IPS-18a (cell line): ENCODE data around the gene PFKP.

Experiments used
- H3K27ac ChIP-seq: one replicate; pipeline ENCODE4 v1.5.1; 2013; ENCODE audit warnings: low read length
- H3K27me3 ChIP-seq: one replicate; pipeline ENCODE4 v1.6.1; 2013; ENCODE audit warnings: mild to moderate bottlenecking, low read length; ENCODE audit not compliant: control insufficient read depth, insufficient read depth
- H3K36me3 ChIP-seq: one replicate; pipeline ENCODE4 v1.6.1; 2013; ENCODE audit warnings: low read depth, low read length; ENCODE audit not compliant: control insufficient read depth
- H3K4me1 ChIP-seq: one replicate; pipeline ENCODE4 v1.6.1; 2013; ENCODE audit warnings: low read depth, low read length; ENCODE audit not compliant: control insufficient read depth
- H3K4me3 ChIP-seq: one replicate; pipeline ENCODE4 v1.5.1; 2013; ENCODE audit warnings: low read length
- H3K9ac ChIP-seq: one replicate; pipeline ENCODE4 v1.6.1; 2013; ENCODE audit warnings: mild to moderate bottlenecking, low read length, moderate library complexity
- H3K9me3 ChIP-seq: one replicate; pipeline ENCODE4 v1.6.1; 2013; ENCODE audit warnings: low read depth, low read length; ENCODE audit not compliant: control insufficient read depth

PFKP gene

DNA sequence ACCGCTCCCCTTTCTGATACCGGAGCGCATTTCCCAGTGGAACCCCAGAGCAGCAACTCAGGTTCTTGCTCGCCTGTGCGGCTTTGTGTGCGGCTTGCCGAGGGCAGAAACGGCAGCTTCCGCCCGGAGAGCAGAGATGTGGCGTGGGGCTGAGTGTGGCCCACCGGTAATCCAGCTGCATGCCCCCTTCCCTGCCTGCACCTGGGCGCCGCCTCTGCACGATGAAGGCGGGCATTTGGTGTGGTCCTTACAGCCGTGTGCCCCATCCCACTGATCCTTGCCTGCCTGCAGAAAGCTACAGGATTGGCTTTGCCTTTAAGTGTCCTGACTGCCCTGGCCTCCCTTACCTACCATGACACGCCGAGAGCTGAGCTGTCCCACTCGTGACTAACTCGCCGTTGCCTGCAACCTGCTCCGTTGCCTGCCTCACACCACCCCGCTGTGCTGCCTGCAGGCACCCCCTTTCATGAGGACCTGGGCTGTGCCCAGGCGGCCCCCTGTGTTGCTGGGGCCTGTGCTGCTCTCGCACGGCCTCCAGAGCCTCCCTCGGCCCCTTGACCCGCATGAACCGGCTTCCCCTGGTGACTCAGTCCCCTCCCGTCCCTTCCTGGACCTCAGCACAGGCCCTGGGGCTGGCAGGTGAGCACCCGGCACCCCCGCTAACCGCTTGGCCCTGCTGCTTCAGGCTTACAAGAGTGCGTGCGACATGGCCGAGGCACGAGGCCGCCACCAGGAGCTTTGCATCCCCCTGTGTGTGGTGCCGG is 57.2 kb downstream of the PFKP start:
- peaks cover 26% of the 10 kb centered on the region for H3K36me3 ChIP-seq
- no peaks in the 10 kb centered on the region for H3K4me1 ChIP-seq
- no peaks in the 10 kb centered on the region for H3K9me3 ChIP-seq

GRCh38 chr10:3125527-3126170 is 58.3 kb downstream of the PFKP start:
- Histone ChIP-seq H3K9ac (no peak overlapping the region), H3K36me3 (peaks cover 32% of the 10 kb centered on the region), H3K4me1 (no peaks in the 10 kb centered on the region), H3K9me3 (no peaks in the 10 kb centered on the region), H3K27me3 (no peaks in the 10 kb centered on the region), H3K27ac (no peak overlapping the region), H3K4me3 (no peak overlapping the region)

More for the DNA sequence above, 57.2 kb downstream of the PFKP start:
- no peaks in the 10 kb centered on the region for H3K27me3 ChIP-seq
- no peak overlapping the region for H3K4me3 ChIP-seq
- H3K27ac ChIP-seq, result no peak overlapping the region
- H3K9ac ChIP-seq, result no peak overlapping the region

GRCh38 chr10:3126249-3126648 is 58.9 kb downstream of the PFKP start:
- H3K9ac ChIP-seq, result no peak overlapping the region

DNA sequence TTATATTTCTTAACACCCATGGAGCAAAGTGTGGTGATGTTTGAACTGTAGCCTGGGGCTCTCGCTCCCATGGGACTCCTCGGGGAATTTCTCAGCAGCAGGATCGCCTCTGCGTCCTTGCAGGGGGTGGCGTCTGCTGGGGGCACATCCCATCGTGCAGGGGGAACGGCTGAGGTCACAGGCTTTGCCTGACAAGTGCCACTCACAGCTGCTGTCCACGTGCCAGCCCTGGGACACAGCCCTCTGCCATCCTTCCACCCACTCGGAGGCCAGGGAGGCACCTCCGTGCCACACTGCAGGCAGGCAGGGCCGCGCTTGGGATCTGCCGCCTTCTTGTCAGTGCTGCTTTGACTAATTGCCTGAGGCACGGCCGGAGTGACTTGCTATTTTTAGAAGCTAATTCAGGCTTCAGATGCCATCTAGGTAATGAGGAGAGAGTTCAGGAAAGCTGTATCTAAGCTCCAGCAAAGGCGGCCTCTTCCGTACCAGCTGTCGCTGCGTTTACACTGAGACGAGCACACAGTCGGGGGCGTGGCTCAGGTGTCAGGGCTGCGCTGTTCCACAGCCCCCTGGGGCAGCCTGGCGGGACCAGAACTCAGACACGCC is 59.5 kb downstream of the PFKP start:
- Histone ChIP-seq H3K9me3 (no peaks in the 10 kb centered on the region), H3K27ac (no peak overlapping the region), H3K9ac (no peak overlapping the region), H3K4me1 (no peaks in the 10 kb centered on the region), H3K4me3 (no peak overlapping the region), H3K27me3 (no peaks in the 10 kb centered on the region), H3K36me3 (peaks cover 34% of the 10 kb centered on the region)

More at GRCh38 chr10:3126249-3126648, 58.9 kb downstream of the PFKP start:
- H3K4me1 ChIP-seq, result no peaks in the 10 kb centered on the region
- no peaks in the 10 kb centered on the region for H3K9me3 ChIP-seq
- no peaks in the 10 kb centered on the region for H3K27me3 ChIP-seq
- H3K36me3 ChIP-seq, result peaks cover 31% of the 10 kb centered on the region
- no peak overlapping the region for H3K4me3 ChIP-seq
- H3K27ac ChIP-seq, result no peak overlapping the region

- Histone ChIP-seq H3K27ac (no peak overlapping the region), H3K36me3 (peaks cover 41% of the 10 kb centered on the region), H3K27me3 (no peaks in the 10 kb centered on the region), H3K9me3 (no peaks in the 10 kb centered on the region), H3K9ac (no peak overlapping the region), H3K4me1 (no peaks in the 10 kb centered on the region), H3K4me3 (no peak overlapping the region)
Measured at GRCh38 chr10:3127921-3128320, 60.6 kb downstream of the PFKP start.

- H3K36me3 ChIP-seq, result peaks cover 47% of the 10 kb centered on the region
- H3K4me3 ChIP-seq, result no peak overlapping the region
- no peaks in the 10 kb centered on the region for H3K9me3 ChIP-seq
- H3K27me3 ChIP-seq, result no peaks in the 10 kb centered on the region
- no peak overlapping the region for H3K9ac ChIP-seq
- H3K27ac ChIP-seq, result no peak overlapping the region
- no peaks in the 10 kb centered on the region for H3K4me1 ChIP-seq
Measured at GRCh38 chr10:3128379-3129130, 61.2 kb downstream of the PFKP start.

- Histone ChIP-seq H3K36me3 (peaks cover 53% of the 10 kb centered on the region), H3K9ac (no peak overlapping the region), H3K4me3 (no peak overlapping the region), H3K27me3 (no peaks in the 10 kb centered on the region), H3K4me1 (no peaks in the 10 kb centered on the region), H3K27ac (no peak overlapping the region), H3K9me3 (no peaks in the 10 kb centered on the region)
Measured at GRCh38 chr10:3129581-3130340, 62.4 kb downstream of the PFKP start.

DNA sequence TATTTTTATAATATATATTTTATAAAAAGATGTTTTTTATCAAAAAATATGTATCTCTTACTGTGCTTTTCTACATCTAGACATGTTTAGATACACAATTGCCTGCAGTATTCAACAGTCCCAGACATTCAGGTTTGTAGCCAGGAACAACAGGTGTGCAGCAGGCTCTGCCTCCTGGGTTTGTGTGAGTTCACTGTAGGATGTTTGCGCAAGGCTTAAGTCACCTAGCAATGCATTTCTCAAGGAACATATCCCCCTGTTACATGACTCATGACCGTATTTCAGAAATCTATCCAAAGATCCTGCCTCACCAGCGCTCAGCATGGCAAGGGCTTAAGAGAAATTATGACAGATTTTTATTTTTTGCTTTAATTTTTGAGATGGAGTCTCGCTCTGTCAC is 63.8 kb downstream of the PFKP start:
- Histone ChIP-seq H3K27me3 (no peaks in the 10 kb centered on the region), H3K4me1 (no peaks in the 10 kb centered on the region), H3K4me3 (no peak overlapping the region), H3K36me3 (peaks cover 55% of the 10 kb centered on the region), H3K9me3 (no peaks in the 10 kb centered on the region), H3K27ac (no peak overlapping the region), H3K9ac (no peak overlapping the region)

- H3K27me3 ChIP-seq, result no peaks in the 10 kb centered on the region
- peaks cover 67% of the 10 kb centered on the region for H3K36me3 ChIP-seq
- H3K4me3 ChIP-seq, result no peak overlapping the region
- H3K9ac ChIP-seq, result no peak overlapping the region
- no peaks in the 10 kb centered on the region for H3K9me3 ChIP-seq
- H3K27ac ChIP-seq, result no peak overlapping the region
- no peaks in the 10 kb centered on the region for H3K4me1 ChIP-seq
Measured at GRCh38 chr10:3132036-3133025, 65.0 kb downstream of the PFKP start.

DNA sequence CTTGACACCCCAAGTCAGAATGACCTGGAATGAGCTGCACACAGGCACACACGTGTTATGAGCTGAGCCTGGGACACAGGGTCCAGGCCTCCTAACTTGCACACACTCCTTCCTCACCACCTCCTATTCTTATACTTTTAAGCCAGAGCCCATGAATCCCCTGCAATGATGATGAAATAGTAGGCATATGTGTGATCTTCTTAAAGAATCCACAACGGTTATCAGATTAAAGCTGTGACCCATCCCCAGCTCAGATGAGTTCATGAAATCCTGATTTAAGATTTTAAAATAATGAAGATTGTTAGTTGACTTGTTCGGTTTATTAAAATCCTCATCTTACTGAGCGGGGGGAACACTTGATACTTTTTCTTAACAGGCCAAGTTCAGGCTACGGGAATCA is 66.6 kb downstream of the PFKP start:
- H3K9me3 ChIP-seq, result no peaks in the 10 kb centered on the region
- H3K27ac ChIP-seq, result no peak overlapping the region
- H3K4me1 ChIP-seq, result no peaks in the 10 kb centered on the region
- no peaks in the 10 kb centered on the region for H3K27me3 ChIP-seq
- H3K36me3 ChIP-seq, result peaks cover 82% of the 10 kb centered on the region
- H3K9ac ChIP-seq, result no peak overlapping the region
- H3K4me3 ChIP-seq, result no peak overlapping the region
